Measurements from ENCODE around the gene ANKS1B. TPM values are rescaled to one million over a fixed set of nuclear protein-coding genes. Genes with fewer than 3 reads are reported as not detected.

Gene ANKS1B
- polyA plus RNA-seq, 1 experiment = 0.27 TPM

GRCh38 chr12:98893126-98893674 is 1091.5 kb downstream of the ANKS1B start:
- no peak for DNase-seq (ENCODE audit: low read depth)
- Histone ChIP-seq H3K27me3 (ENCODE audit: control insufficient read depth, insufficient read depth, low read length) (peaks cover 15% of the 10 kb centered on the region), H3K36me3 (ENCODE audit: control insufficient read depth, insufficient read depth, low read length) (no peaks in the 10 kb centered on the region), H3K4me3 (ENCODE audit: low read depth, low read length) (no peak overlapping the region)
- CTCF ChIA-PET = no interaction called here
- POLR2A ChIA-PET = no interaction called here
- TF ChIP-seq, protein P1, sequence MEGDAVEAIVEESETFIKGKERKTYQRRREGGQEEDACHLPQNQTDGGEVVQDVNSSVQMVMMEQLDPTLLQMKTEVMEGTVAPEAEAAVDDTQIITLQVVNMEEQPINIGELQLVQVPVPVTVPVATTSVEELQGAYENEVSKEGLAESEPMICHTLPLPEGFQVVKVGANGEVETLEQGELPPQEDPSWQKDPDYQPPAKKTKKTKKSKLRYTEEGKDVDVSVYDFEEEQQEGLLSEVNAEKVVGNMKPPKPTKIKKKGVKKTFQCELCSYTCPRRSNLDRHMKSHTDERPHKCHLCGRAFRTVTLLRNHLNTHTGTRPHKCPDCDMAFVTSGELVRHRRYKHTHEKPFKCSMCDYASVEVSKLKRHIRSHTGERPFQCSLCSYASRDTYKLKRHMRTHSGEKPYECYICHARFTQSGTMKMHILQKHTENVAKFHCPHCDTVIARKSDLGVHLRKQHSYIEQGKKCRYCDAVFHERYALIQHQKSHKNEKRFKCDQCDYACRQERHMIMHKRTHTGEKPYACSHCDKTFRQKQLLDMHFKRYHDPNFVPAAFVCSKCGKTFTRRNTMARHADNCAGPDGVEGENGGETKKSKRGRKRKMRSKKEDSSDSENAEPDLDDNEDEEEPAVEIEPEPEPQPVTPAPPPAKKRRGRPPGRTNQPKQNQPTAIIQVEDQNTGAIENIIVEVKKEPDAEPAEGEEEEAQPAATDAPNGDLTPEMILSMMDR (IDR thresholded peaks at IDR 0.05; ENCODE audit: insufficient read depth, low read depth, low read length) = no peak

DNA sequence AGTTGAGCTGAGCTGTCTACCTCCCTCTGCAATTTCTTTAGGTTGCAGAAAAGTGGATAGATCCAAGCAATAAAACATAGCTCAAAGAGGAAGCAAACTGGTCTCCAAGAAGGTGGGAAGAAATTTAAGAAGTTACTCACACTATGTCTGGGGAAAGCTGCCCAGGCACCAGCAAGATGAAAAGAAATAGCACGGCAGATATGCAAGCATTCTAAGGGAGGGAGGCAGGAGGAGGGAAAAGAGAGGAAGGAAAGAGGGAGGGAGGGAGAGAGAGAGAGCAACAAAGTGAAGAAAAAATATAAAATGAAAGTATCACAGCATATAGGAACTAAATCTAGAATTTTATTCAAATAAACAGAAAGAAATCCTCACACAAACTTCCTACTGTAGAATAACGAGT is 1099.0 kb downstream of the ANKS1B start:
- no peak for DNase-seq (ENCODE audit: low read depth)
- POLR2A ChIA-PET = no interaction called here
- Histone ChIP-seq H3K27me3 (ENCODE audit: control insufficient read depth, insufficient read depth, low read length) (no peaks in the 10 kb centered on the region), H3K4me3 (ENCODE audit: low read depth, low read length) (no peak overlapping the region), H3K36me3 (ENCODE audit: control insufficient read depth, insufficient read depth, low read length) (no peaks in the 10 kb centered on the region)
- CTCF ChIA-PET = no interaction called here
- TF ChIP-seq, protein P1 (IDR thresholded peaks at IDR 0.05; ENCODE audit: insufficient read depth, low read depth, low read length) = no peak

GRCh38 chr12:98883231-98883630 is 1101.5 kb downstream of the ANKS1B start:
- CTCF ChIA-PET = interaction anchor here (0.5 kb wide), 1 partner anchor 12 kb away, joined by 3 read pairs; no protein-coding TSS in a partner anchor
- POLR2A ChIA-PET = no interaction called here
- no peak for DNase-seq (ENCODE audit: low read depth)

GRCh38 chr12:98882526-98882925 is 1102.2 kb downstream of the ANKS1B start:
- no peaks in the 10 kb centered on the region for H3K36me3 ChIP-seq (ENCODE audit: control insufficient read depth, insufficient read depth, low read length)
- H3K4me3 ChIP-seq (ENCODE audit: low read depth, low read length) = no peak overlapping the region
- POLR2A ChIA-PET = no interaction called here
- TF ChIP-seq, protein P1 (IDR thresholded peaks at IDR 0.05; ENCODE audit: insufficient read depth, low read depth, low read length) = no peak
- no peak for DNase-seq (ENCODE audit: low read depth)
- CTCF ChIA-PET = no interaction called here
- H3K27me3 ChIP-seq (ENCODE audit: control insufficient read depth, insufficient read depth, low read length) = no peaks in the 10 kb centered on the region

More at GRCh38 chr12:98883231-98883630, 1101.5 kb downstream of the ANKS1B start:
- Histone ChIP-seq H3K36me3 (ENCODE audit: control insufficient read depth, insufficient read depth, low read length) (no peaks in the 10 kb centered on the region), H3K4me3 (ENCODE audit: low read depth, low read length) (no peak overlapping the region), H3K27me3 (ENCODE audit: control insufficient read depth, insufficient read depth, low read length) (no peaks in the 10 kb centered on the region)
- TF ChIP-seq, protein P1 (IDR thresholded peaks at IDR 0.05; ENCODE audit: insufficient read depth, low read depth, low read length) = no peak

- no peaks in the 10 kb centered on the region; the same call in 1 of the 2 replicates for H3K27me3 ChIP-seq (ENCODE audit: control insufficient read depth, insufficient read depth, low read length)
- H3K4me3 ChIP-seq (ENCODE audit: low read depth, low read length) = no peak overlapping the region
- ChIA-PET POLR2A (no interaction called here), CTCF (no interaction called here)
- H3K36me3 ChIP-seq (ENCODE audit: control insufficient read depth, insufficient read depth, low read length) = no peaks in the 10 kb centered on the region
- no peak for DNase-seq (ENCODE audit: low read depth)
- TF ChIP-seq, protein P1 (IDR thresholded peaks at IDR 0.05; ENCODE audit: insufficient read depth, low read depth, low read length) = no peak
Measured at GRCh38 chr12:98873776-98874175, 1111.0 kb downstream of the ANKS1B start.
